Activated naive CD8-positive, alpha-beta T cell treated with anti-CD3 and anti-CD28 coated beads, Interleukin-2, amount 50 U/mL, for 24 hours (primary cell): ENCODE data around the gene KRT76.
"Not testable (repeated sequence)": the region's sequence is repeated elsewhere in the genome, so short reads cannot be mapped to it uniquely, and the experiment has no call there.

ENCODE experiments used
- ATAC-seq: fragments of 150-1000 bp; cut with Tn5 transposase; one replicate; pipeline ENCODE4 v1.10.0; 2021
- DNase-seq: peaks from one replicate; pipeline ENCODE4 v3.0.0; 2021
- H3K27ac Mint-ChIP-seq: one replicate; pipeline ENCODE4 v1.8.0; 2021; ENCODE audit warnings: mild to moderate bottlenecking, mixed read lengths
- H3K27me3 Mint-ChIP-seq: one replicate; pipeline ENCODE4 v1.8.0; 2021; ENCODE audit warnings: mixed read lengths
- H3K36me3 Mint-ChIP-seq: one replicate; pipeline ENCODE4 v1.8.0; 2021; ENCODE audit warnings: low read depth, mixed read lengths
- H3K4me1 Mint-ChIP-seq: one replicate; pipeline ENCODE4 v1.8.0; 2021; ENCODE audit warnings: mixed read lengths
- H3K4me3 Mint-ChIP-seq: one replicate; pipeline ENCODE4 v1.8.0; 2021; ENCODE audit warnings: mild to moderate bottlenecking, moderate library complexity, mixed read lengths
- H3K9me3 Mint-ChIP-seq: one replicate; pipeline ENCODE4 v1.8.0; 2021; ENCODE audit warnings: mixed read lengths

The KRT76 gene

DNA sequence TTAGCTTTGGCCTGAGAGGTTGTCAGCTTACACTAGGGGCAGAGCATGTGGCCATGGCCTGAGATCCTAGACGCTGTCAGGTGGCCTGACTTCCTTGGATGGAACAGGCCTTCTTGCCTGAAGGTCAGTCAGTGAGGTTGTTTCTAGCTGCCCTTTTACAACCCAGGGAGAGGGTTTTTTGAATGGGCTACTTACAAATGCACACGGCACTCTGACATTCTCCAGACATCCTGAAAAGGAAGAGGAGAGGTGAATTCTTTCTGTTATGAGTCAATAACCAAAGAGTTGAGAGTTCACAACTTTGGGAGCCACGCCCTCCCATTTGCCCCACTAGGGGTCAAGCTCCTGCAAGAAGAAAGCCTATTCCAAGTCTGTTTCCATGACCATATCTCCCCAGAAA, 7.8 kb downstream of the KRT76 start:
- no peak overlapping the region for H3K4me3 Mint-ChIP-seq

DNA sequence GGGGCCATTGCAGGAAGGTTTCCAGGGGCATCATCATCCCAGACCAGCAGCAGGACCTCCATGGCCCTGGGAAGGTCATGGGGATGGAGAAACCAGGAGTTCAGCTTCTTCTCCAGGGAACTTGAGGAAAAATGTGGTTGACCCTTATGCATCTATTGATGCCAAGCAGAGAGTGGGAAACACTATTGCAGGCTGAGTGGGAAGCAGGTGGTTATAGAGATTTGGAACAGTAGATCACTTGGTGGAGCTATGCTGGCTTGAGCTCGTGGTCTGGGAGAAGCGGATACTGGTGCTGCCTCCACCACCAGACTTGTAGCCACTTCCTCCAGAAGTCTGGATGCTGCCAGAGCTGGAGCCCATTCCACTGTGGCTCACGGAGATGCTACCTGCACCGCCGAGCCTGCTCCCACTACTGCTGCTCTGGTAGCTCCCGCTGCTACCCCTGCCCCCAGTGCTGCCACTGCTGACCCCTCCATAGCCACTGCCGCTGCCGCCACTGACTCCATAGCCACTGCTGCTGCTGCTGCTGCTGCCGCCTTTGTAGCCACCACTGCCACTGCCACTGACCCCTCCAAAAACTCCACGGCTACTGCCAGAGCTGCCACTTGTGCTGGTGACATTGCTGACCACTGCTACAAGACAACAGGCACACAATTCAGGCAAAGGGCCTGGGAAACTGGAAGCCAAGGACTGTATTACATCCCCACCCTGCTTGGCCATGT, 8.5 kb downstream of the KRT76 start:
- Mint-ChIP-seq H3K9me3 (no peaks in the 10 kb centered on the region), H3K27ac (no peak overlapping the region), H3K36me3 (no peaks in the 10 kb centered on the region), H3K4me3 (no peak overlapping the region), H3K4me1 (no peaks in the 10 kb centered on the region), H3K27me3 (no peaks in the 10 kb centered on the region)
- no peak for DNase-seq
- ATAC-seq, result no peak

More for the DNA sequence above, 7.8 kb downstream of the KRT76 start:
- Mint-ChIP-seq H3K4me1 (no peaks in the 10 kb centered on the region), H3K9me3 (no peaks in the 10 kb centered on the region), H3K36me3 (no peaks in the 10 kb centered on the region), H3K27ac (no peak overlapping the region), H3K27me3 (no peaks in the 10 kb centered on the region)
- DNase-seq (no peak), ATAC-seq (no peak)

DNA sequence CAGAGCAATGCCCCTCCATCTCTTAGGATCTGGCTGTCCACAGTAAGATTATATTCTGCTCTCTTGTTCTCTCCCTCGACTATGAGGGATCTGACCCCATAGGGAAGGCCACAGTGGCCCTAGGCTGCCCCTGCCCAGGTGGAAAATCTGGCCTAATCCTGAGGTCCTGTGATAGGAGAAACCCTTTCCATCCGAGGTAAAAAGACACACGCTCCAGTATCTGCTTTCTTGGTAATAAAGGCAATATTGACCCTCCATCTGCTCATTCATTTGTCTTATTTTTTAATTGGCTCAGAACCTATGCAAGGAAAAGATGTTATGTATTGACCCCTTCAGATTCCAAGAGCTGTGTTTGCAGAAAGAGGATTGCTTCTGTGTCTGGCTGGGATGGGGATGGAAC, 9.7 kb downstream of the KRT76 start:
- no peak for ATAC-seq

DNA sequence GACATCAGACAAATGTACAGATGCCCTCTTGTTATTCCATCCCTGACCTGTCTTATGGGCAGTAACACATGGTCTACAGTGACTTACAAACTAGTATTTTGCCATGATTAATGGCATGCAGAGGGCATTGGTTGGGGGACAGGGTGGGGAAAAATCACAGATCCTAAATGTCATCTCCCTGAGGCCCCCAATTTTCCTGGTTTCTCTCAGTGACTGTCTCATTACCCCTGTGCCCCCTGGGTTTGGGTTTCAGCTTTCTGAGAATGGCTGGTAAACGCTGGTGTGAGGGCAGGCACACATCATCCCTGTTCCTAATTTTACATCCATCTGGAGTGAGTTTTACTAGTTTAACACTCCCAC, 10.1 kb downstream of the KRT76 start:
- Mint-ChIP-seq H3K9me3 (peaks cover 4% of the 10 kb centered on the region), H3K27me3 (no peaks in the 10 kb centered on the region), H3K4me1 (no peaks in the 10 kb centered on the region), H3K36me3 (no peaks in the 10 kb centered on the region), H3K4me3 (no peak overlapping the region), H3K27ac (no peak overlapping the region)
- DNase-seq, result no peak
- no peak for ATAC-seq

More for the DNA sequence above, 9.7 kb downstream of the KRT76 start:
- H3K36me3 Mint-ChIP-seq, result no peaks in the 10 kb centered on the region
- H3K9me3 Mint-ChIP-seq, result no peaks in the 10 kb centered on the region
- no peak for DNase-seq
- no peak overlapping the region for H3K27ac Mint-ChIP-seq
- H3K4me3 Mint-ChIP-seq, result no peak overlapping the region
- H3K4me1 Mint-ChIP-seq, result no peaks in the 10 kb centered on the region
- no peaks in the 10 kb centered on the region for H3K27me3 Mint-ChIP-seq

DNA sequence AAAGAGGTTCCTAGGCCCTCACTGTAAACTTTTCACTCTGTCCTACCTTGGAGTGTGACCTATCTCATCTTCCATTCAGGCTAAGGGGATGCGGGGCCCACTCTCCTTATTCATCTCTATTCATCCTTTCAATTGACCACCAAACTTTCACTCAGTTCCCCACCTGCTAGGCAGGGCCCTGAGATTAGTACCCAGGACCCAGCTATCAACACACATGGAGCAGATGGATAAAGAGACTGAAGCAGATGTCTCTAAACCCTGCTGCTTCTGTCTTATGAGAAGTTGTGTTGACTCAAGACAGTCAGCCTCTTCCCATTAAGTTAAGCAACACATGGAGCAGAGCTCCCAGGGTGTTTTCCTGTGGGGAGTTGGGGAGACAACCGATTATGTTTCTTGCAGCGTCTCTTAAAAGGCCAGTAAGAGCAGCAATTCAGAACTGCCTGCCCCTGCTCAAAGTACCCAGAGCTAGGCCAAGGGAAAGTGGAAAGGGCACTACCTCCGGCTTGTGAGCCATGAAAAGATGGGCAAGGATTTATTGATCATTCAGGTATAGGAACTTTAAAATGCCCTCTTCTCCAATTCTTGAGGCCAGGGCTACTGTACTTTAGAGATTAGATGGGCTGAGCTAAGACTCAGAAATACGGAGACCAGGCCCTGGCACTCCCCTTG, 10.7 kb downstream of the KRT76 start:
- Mint-ChIP-seq H3K27me3 (no peaks in the 10 kb centered on the region), H3K4me1 (no peaks in the 10 kb centered on the region), H3K27ac (no peak overlapping the region), H3K36me3 (no peaks in the 10 kb centered on the region), H3K4me3 (no peak overlapping the region), H3K9me3 (peaks cover 8% of the 10 kb centered on the region)
- ATAC-seq (no peak), DNase-seq (no peak)

DNA sequence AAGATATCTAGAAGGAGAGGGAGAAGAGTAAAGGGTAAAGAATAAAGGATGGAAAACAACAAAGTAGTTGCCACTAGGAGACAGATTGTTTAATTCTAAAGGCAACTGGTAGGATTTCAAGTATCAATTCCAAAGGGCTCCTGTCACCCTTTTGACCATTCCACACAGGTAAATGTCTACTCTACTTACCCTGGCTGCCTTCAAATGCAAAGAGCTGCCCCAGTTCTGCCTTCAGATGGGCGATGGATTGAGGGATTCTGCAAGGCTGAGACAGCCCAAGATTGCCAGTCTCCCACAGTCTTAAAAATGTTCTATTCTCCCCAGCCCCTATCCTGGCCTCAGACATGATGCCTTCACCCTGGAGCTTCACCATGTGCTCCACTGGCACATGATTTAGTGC, 11.4 kb downstream of the KRT76 start:
- no peak for DNase-seq
- Mint-ChIP-seq H3K36me3 (no peaks in the 10 kb centered on the region), H3K4me3 (no peak overlapping the region), H3K27ac (no peak overlapping the region), H3K9me3 (peaks cover 15% of the 10 kb centered on the region), H3K27me3 (no peaks in the 10 kb centered on the region), H3K4me1 (no peaks in the 10 kb centered on the region)
- no peak for ATAC-seq

DNA sequence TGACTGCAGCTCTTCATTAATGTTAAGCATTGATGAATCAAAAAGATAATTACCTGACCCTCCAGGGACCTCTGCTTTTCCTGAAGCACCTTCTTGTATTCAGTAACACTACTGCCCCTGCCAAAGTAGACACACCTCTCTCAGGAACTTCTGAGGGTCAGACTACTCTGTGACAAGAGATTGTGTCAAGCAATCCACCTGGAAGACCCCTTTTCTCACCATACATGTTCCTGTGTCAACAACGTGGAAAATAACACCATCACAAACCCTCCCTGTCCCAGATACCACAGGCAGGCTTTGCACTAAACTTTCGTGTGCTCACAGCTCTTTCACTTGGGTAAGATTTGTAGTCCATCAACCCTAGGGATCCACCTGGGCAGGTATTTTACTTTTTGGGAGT, 13.2 kb downstream of the KRT76 start:
- no peaks in the 10 kb centered on the region for H3K4me1 Mint-ChIP-seq

DNA sequence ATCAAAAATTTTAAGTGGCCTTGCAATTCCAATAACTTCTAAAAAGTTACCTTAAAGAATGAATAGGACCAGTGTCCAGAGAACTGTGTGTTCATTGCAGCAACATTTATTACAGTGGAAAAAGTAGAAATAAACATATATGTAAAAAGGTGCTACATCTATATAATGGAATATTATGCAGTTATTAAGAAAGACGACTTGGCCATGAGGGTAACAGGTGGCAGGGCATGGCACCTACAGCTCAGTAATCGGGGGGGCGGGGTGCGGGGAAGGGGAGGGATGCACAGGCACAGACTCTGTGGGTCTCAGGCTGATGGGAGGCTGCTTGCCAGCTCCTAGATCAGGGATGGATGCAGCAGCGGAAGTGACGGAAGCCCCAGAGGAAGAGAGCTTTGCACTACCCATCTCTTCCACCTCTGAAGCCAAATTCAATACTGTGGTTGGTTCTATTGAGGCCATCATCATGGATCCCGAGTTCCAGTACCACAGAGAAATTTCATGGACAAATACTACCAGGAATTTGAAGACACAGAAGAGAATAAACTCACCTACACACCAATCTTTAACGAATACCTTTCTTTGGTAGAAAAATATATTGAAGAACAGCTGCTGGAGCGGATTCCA, 14.0 kb downstream of the KRT76 start:
- no peaks in the 10 kb centered on the region for H3K4me1 Mint-ChIP-seq
- no peak overlapping the region for H3K27ac Mint-ChIP-seq
- no peak for ATAC-seq

More for the DNA sequence above, 13.2 kb downstream of the KRT76 start:
- DNase-seq (no peak), ATAC-seq (no peak)
- H3K9me3 Mint-ChIP-seq, result peaks cover 20% of the 10 kb centered on the region
- no peaks in the 10 kb centered on the region for H3K27me3 Mint-ChIP-seq
- H3K4me3 Mint-ChIP-seq, result no peak overlapping the region
- no peaks in the 10 kb centered on the region for H3K36me3 Mint-ChIP-seq
- H3K27ac Mint-ChIP-seq, result no peak overlapping the region

DNA sequence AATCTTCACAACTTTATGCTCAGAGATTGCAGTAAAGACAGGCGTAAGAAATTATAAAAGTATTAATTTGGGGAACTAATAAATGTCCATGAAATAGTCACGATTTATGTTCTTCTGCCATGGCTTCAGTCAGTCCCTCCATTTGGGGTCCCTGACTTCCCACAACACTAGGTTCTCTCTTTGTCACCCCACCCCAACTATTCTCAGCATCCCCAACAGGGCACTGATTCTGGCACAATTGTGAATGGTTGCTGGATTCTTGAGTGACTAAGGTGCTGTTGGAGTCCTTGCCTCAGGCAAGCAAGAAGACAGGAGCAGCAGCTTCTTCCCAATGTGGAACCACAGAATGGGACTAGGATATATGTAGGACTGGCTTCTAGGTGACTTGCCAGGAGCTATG, 15.3 kb downstream of the KRT76 start:
- no peaks in the 10 kb centered on the region for H3K27me3 Mint-ChIP-seq
- no peak overlapping the region for H3K4me3 Mint-ChIP-seq
- no peaks in the 10 kb centered on the region for H3K4me1 Mint-ChIP-seq

More for the DNA sequence above, 14.0 kb downstream of the KRT76 start:
- Mint-ChIP-seq H3K36me3 (no peaks in the 10 kb centered on the region), H3K9me3 (peaks cover 20% of the 10 kb centered on the region), H3K27me3 (no peaks in the 10 kb centered on the region), H3K4me3 (no peak overlapping the region)
- DNase-seq, result no peak

DNA sequence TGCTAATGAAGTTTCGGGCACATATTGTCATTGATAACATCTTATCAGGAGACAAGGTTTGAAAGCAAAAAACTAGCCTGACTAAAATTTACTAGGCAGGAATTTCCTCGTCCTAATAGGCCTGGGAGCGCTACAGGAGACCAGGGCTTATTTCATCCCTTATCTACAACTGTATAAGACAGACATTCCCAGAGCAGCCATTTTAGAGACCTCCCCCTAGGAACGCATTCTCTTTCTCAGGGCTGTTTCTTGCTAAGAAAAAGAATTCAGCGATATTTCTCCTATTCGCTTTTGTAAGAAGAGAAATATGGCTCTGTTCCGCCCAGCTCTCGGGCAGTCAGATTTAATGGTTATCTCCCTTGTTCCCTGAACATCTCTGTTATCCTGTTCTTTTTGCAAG, 15.9 kb downstream of the KRT76 start:
- peaks cover 20% of the 10 kb centered on the region for H3K9me3 Mint-ChIP-seq
- H3K27me3 Mint-ChIP-seq, ATAC-seq, H3K27ac Mint-ChIP-seq, H3K4me1 Mint-ChIP-seq, H3K36me3 Mint-ChIP-seq, H3K4me3 Mint-ChIP-seq, DNase-seq: not testable (repeated sequence)

More for the DNA sequence above, 15.3 kb downstream of the KRT76 start:
- Mint-ChIP-seq H3K9me3 (peaks cover 20% of the 10 kb centered on the region), H3K27ac (no peak overlapping the region), H3K36me3 (no peaks in the 10 kb centered on the region)
- no peak for DNase-seq
- no peak for ATAC-seq

DNA sequence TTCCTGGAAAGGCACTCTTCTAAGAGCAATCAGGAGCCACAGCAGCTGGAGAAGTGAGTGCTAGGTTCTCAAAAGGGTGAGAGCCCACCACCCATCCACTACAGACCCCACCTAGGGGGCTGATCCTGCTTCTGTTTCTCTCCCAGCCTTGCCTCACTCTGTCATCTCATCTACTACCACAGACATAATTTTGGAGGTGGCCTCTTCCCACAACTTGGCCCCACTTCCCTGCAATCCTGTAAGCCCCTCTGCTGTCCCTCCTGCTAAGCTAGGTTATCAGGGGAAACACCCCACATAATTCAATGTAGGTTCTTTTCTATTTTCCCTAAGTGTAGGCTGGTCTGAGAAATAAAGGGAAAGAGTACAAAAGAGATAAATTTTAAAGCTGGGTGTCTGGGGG, 16.5 kb downstream of the KRT76 start:
- no peaks in the 10 kb centered on the region for H3K36me3 Mint-ChIP-seq
- H3K27ac Mint-ChIP-seq, result no peak overlapping the region
- H3K4me1 Mint-ChIP-seq, result no peaks in the 10 kb centered on the region
- H3K4me3 Mint-ChIP-seq, result no peak overlapping the region
- H3K27me3 Mint-ChIP-seq, result no peaks in the 10 kb centered on the region
- ATAC-seq, result no peak
- DNase-seq, result no peak
- peaks cover 20% of the 10 kb centered on the region for H3K9me3 Mint-ChIP-seq

DNA sequence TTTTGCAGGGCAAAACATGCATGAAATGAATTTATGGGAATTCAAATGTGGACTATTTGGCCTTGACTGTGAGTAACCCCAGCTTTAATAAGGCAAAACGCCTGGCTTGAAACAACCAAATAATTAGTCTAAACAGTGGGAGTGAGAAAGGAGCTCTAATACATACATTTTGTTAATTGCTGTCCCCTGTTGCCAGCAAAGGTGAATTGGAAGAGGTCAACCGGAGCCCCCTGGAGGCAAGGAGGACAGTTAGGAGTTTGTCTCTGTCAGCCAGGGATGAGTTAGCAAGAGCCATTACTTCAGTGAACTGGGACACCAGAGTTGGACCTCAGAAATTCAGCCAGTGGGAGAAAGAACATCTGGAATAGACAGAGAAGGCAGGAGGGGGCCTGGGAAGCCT, 17.4 kb downstream of the KRT76 start:
- no peaks in the 10 kb centered on the region for H3K27me3 Mint-ChIP-seq
- H3K9me3 Mint-ChIP-seq, result peaks cover 20% of the 10 kb centered on the region
- H3K4me1 Mint-ChIP-seq, result no peaks in the 10 kb centered on the region
- H3K4me3 Mint-ChIP-seq, result no peak overlapping the region
- no peak overlapping the region for H3K27ac Mint-ChIP-seq
- ATAC-seq (no peak), DNase-seq (no peak)
- no peaks in the 10 kb centered on the region for H3K36me3 Mint-ChIP-seq

DNA sequence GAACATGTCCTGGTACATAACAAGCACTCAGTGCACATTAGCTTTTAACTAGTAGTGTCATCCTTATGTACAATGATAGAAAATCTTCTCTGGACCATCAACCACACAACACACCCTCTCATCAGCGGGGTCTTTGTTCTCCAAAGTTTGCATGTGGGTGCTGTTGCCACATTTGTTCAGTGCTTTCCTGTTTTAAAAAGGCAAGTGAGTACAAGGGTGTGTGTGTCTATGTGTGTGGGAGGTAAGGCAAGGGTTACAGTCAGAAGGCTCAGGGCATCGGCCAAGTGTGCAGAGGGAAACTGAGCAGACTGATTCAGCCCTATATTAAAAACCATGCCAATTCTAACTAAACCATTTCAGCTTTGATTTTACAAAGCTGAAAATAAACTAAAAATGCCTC, 17.9 kb downstream of the KRT76 start:
- Mint-ChIP-seq H3K4me3 (no peak overlapping the region), H3K36me3 (no peaks in the 10 kb centered on the region), H3K4me1 (no peaks in the 10 kb centered on the region), H3K27ac (no peak overlapping the region), H3K9me3 (peaks cover 20% of the 10 kb centered on the region), H3K27me3 (no peaks in the 10 kb centered on the region)
- no peak for ATAC-seq
- no peak for DNase-seq

DNA sequence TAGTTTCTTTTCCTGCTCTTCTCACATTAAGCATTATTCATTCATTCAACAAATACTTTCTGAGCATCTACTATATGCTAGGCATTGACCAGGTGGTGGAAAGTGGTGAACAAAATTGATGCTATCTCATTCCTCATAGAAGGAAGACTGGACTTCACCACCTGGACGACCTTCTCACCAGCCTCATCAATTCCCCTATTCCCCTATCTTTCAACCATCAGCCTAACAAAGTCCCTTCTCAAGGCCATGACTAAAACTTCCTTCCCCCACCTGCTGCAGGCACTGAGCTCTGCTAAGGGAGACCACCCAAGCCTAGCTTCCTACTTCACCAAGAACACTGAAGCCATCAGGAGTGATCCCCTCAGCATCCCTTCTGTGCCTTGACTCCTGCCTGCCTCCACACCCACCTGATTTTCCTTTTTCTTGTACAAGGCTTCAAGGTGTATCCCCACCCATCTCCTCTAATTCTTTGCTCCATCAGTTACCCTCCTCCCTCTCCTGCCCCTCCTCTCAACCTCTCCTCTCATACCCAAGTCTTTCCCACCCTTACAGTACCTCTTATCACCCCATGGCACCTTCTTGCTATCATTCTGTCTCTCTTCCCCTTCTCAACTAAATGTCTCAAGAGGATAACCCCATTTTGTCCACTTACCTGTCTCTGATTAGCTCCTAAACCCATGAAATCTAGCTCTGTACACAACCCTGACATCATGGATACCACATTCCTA, 19.5 kb downstream of the KRT76 start:
- no peak overlapping the region for H3K4me3 Mint-ChIP-seq
- H3K36me3 Mint-ChIP-seq, result no peaks in the 10 kb centered on the region
- no peaks in the 10 kb centered on the region for H3K4me1 Mint-ChIP-seq
- no peak overlapping the region for H3K27ac Mint-ChIP-seq
- H3K27me3 Mint-ChIP-seq, result no peaks in the 10 kb centered on the region
- DNase-seq, result no peak
- ATAC-seq, result no peak
- H3K9me3 Mint-ChIP-seq, result peaks cover 20% of the 10 kb centered on the region
